AML-193 (cell line): Measurements from ENCODE around the gene SLC35F3.

Source experiments
- DNase-seq, 2 experiments: peaks; one replicate each; lab custom pipeline; 2025; lab: John Stamatoyannopoulos, UW

The SLC35F3 gene

GRCh38 chr1:233912447-233912846 lies 8.0 kb downstream of the SLC35F3 start:
- no peak for DNase-seq

DNA sequence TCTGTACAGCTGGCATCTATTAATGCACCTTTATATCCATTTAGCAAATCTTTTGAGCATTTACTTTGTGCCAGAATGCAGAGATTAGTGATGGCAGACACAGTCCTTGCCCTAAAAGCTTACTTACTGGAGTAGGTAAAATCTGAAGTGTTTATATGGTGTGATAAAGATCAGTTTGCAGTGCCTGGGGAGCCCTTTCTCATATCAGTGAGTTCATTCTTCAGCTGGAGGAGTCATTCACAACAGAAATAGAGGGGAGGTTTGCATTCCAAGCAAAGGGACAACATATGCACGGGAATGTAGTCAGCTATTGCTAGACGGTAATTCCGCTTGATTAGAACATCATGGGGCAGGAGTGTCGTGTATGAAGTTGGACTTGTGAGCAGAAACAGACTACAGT lies 8.4 kb downstream of the SLC35F3 start:
- no peak for DNase-seq

GRCh38 chr1:233916706-233917105 lies 12.2 kb downstream of the SLC35F3 start:
- DNase-seq: no peak

- DNase-seq: no peak
Measured at GRCh38 chr1:233919786-233920185, 15.3 kb downstream of the SLC35F3 start.

DNA sequence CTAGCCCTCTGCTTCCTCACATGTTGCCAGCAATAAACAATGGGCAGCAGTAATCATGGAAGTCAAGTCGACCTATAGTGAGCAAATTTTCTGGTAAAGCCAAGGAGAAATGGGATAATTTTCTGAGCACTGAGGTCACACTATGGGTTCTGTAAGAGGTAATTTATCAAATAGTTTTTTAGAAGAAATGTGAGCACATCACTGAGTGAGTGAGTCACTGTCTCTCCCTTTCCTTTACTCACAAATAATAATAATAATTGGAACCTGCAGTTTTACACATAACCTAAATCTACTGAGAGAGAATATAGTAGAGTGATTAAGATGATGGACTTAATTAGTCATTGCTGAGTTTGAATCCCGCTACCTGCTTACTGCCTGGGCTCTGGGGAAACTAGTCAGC lies 23.6 kb downstream of the SLC35F3 start:
- no peak for DNase-seq

DNA sequence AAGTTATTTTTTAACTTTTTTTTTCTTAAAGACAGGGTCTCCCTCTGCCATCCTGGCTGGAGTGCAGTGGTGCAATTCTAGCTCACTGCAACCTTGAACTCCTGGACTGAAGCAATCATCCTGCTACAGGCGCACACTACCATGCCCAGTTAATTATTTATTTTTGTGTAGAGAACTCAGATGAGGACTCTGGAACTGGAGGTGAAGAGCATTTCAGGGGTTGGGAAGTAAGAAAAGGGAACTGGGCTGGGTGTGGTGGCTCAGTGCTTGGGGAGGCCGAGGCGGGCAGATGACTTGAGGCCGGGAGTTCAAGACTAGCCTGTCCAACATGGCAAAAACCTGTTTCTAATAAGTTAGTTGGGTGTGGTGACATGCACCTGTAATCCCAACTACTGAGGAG lies 28.9 kb downstream of the SLC35F3 start:
- no peak for DNase-seq

DNA sequence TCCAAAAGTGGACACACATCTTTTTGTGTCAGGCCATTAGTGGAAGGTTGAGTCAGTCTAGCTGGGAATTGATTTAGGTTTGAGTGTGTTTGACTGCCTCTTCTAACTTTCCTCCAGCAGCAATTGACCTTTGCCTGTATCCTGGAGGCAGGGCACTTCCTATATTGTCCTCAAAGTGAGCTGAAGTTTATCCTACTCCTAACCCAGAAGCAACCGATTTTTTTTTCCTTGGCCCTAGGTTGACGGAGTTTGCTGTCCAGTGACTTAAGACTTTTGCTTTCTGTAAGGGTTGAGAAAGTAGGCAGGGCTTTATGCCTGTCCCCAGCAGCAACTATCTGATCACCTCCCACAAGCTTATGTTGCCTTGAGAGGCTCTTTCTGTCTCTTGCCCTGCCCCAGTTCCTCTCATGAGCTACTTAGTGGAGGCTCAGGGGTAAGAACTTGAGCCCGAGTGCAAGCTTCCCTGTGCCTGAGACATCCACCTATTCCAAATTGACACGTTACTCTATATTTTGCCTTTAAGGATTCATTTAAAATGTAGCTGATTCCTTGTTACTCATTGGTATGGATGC lies 30.9 kb downstream of the SLC35F3 start:
- DNase-seq: no peak

DNA sequence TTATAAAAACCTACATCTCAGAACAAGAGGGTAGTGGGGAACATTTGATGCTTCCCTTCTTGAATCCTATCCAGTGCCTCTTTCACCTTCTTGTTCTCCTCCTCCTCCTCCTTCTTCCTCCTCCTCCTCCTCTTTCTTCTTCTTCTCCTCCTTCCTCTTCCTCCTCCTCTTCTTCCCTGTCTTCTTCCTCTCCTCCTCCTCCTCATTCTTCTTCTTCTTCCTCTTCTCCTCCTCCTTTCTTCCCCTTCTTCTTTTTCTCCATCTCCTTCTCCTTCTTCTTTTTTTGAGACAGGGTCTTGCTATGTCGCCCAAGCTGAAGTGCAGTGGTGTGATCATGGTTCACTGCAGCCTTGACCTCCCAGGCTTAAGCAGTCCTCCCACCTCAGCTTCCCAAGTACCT lies 31.9 kb downstream of the SLC35F3 start:
- no peak for DNase-seq

DNA sequence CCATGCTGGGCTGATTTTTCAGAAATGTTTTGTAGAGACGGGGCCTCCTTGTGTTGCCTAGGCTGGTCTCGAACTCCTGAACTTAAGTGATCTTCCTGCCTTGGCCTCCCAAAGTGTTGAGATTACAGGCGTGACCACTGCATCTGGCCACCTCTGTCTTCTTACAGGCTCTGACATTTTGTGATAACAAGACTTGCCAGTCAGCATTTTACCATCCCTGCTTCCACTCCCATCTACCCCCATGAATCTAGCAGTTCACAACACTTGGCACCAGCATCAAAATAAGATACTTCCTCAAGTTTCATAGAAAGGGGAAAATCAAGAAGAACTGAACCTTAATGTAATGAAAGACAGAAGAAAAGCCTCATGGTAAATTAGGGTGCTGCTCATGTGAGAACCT lies 32.4 kb downstream of the SLC35F3 start:
- no peak for DNase-seq

GRCh38 chr1:233938476-233938875 lies 34.0 kb downstream of the SLC35F3 start:
- no peak for DNase-seq

DNA sequence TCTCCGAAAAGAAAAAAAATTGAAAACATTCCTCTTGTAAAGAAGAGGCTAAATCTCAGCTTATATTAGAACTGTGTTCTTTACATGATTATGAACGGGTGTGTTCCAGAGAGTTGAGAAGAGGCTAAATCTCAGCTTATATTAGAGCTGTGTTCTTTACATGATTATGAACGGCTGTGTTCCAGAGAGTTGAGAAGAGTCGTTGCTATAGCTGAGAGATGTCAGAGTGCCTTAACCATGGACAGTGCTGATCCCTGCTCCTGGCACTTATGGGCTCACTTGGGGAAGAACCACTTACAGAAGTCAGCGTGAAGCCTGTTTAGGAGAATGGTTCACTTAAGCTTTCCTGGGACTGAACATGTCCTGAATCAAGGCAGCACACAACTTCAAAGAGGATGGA lies 35.0 kb downstream of the SLC35F3 start:
- no peak for DNase-seq

DNA sequence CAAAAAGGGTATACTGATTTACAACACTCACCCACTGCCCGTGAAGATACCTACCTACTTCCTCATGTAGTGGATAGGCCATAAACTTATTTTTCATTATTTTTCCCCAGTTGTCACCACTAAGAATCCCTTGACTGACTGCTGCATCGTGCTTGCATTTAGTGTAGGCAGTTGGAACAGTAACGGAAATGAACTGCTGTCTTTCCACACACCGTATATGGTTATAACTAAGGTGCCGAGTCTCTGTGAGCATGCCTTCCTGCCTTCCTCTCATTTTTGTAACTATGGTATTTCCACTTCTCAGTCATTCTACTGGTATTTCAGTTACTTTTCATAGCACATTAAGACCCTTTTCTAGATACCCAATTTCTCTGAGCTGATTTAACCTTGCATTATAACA lies 36.4 kb downstream of the SLC35F3 start:
- DNase-seq: no peak

GRCh38 chr1:233944601-233945000 lies 40.1 kb downstream of the SLC35F3 start:
- DNase-seq: no peak

DNA sequence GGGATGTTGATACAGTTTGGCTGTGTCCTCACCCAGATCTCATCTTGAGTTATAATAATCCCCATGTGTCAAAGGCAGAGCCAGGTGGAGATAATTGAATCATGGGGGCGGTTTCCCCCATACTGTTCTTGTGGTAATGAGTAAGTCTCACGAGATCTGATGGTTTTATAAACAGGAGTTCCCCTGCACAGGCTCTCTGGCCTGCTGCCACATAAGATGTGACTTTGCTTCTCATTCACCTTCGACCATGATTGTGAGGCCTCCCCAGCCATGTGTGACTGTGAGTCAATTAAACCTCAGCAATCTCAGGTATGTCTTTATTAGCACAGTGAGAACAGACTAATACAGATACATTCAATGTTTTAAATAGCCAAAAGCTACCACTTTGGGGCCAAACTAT lies 41.1 kb downstream of the SLC35F3 start:
- no peak for DNase-seq

- no peak for DNase-seq
Measured at GRCh38 chr1:233945979-233946378, 41.5 kb downstream of the SLC35F3 start.

- no peak for DNase-seq
Measured at GRCh38 chr1:233946724-233947123, 42.2 kb downstream of the SLC35F3 start.

DNA sequence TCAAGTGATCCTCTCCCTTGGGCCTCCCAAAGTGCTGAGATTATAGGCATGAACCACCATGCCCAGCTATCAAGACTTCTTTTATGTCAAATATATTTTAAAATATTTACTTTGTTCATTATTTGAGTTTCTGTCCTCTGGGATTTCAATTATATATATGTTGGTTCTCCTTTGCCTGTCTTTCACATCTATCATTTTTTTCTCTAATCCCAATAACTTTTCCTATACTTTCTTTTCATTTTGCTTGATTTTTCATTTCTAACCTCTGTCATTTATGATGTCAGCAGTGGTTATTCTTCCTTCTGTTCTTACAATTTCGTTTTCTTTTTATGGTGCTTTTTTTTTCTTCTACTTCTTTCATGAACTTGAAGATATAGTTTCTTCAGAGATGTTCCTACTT lies 47.3 kb downstream of the SLC35F3 start:
- DNase-seq: no peak

GRCh38 chr1:233957691-233958090 lies 53.2 kb downstream of the SLC35F3 start:
- no peak for DNase-seq

- DNase-seq: no peak
Measured at GRCh38 chr1:233959102-233959501, 54.6 kb downstream of the SLC35F3 start.

GRCh38 chr1:233959971-233960370 lies 55.5 kb downstream of the SLC35F3 start:
- no peak for DNase-seq

DNA sequence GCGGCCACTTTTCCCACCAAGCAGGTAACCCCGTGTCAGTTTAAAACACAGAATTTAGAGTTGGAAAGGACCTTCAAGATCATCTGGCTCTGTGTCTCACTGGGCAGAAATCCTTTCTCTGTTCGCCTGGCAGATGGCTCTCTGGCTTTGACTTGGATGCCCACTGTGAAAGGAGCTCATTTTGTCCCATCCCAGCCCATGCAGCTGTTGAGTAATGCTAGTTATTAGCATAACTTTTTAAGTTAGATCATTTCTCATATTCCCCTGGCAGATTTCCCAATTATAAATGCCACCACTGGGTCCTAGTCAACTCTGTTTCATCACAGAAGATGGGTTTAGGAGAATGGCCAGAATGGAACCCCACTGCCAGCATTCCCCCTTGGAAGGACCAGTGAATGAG lies 55.9 kb downstream of the SLC35F3 start:
- no peak for DNase-seq

GRCh38 chr1:233962878-233963277 lies 58.4 kb downstream of the SLC35F3 start:
- no peak for DNase-seq

DNA sequence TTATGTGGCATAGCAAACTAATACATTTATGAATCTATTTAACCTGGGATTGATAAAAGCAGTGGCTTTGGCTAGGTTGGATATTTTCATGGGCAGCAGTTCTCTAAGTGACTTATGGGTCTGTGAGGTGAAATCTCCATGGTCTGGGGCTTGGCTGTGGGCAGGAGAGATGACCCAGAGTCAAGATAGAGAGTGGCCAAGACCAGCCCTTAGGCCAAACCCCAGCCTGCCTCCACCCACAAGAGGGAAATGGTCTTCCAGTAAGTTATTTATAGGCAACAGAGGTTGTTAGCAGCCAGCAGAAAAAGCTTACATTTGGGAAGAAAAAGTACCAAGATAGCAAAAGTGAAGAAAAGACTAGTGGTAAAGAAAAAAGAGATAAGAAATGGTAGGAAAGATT lies 61.4 kb downstream of the SLC35F3 start:
- DNase-seq: no peak

DNA sequence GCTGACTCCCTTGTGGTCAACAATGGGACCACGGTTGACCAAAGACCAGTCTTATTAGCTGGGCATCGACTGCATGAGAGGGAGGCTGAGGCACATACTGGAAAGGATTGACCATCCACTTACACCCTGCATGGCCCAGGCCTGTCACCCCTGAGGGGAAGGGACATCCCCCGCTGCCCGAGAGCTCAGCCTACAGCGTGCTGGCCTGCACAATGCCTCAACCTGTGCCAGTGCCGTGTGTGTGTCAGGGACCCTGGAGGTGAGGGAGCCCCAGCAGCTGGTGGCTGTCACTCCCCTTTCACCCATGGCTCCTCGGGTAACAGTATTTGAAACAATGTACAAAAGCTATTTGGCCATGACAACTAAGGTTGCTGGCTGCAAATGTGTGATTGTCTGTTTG lies 67.3 kb downstream of the SLC35F3 start:
- no peak for DNase-seq

DNA sequence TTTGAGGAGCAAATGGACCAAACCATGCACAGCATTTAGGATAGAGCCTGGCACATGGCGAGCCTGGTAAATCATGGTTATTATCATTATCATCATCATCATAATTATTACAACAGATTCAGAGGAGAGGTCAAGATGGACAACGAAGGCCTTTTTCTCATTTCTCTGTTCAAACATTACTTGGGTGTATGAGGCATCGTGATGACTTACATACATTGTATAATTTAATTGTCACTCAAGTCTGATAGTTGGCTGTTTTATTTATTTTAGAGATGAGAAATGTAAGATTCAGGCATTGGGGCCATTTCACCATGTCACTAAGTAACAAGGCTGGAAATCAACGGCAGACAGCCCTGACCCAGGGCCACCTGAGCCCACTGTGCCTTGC lies 68.1 kb downstream of the SLC35F3 start:
- no peak for DNase-seq
